Activated CD8-positive, alpha-beta T cell treated with anti-CD3 and anti-CD28 coated beads for 36 hours (primary cell): ENCODE data around the gene NRP1. TPM values are rescaled to one million over a fixed set of nuclear protein-coding genes. Genes with fewer than 3 reads are reported as not detected.
"Not testable (repeated sequence)": the region's sequence is repeated elsewhere in the genome, so short reads cannot be mapped to it uniquely, and the experiment has no call there.

ENCODE experiments used
- ATAC-seq: fragments of 200-7000 bp; cut with Tn5 transposase; one replicate; pipeline ENCODE4 v1.10.0; 2021; ENCODE audit warnings: mild to moderate bottlenecking, moderate library complexity
- CTCF ChIA-PET: fragments of 350-600 bp; sonication (Branson Sonifier 250); formaldehyde crosslinking; loops from one replicate; lab custom pipeline; 2021; ENCODE audit warnings: antibody characterized with exemption; lab: Charles Lee
- POLR2A ChIA-PET: fragments of 350-600 bp; sonication (Branson Sonifier 250); formaldehyde crosslinking; loops from one replicate; lab custom pipeline; 2021; ENCODE audit warnings: antibody characterized with exemption; lab: Charles Lee
- DNase-seq: peaks from one replicate; pipeline ENCODE4 v3.0.0-alpha.2; 2020
- H3K27ac Mint-ChIP-seq: one replicate; pipeline ENCODE4 v1.8.0; 2021; ENCODE audit warnings: mild to moderate bottlenecking, mixed read lengths
- H3K27me3 Mint-ChIP-seq: one replicate; pipeline ENCODE4 v1.8.0; 2021; ENCODE audit warnings: mixed read lengths
- H3K36me3 Mint-ChIP-seq: one replicate; pipeline ENCODE4 v1.8.0; 2021; ENCODE audit warnings: low read depth, mixed read lengths
- H3K4me1 Mint-ChIP-seq: one replicate; pipeline ENCODE4 v1.8.0; 2021; ENCODE audit warnings: low read depth, mixed read lengths
- H3K4me3 Mint-ChIP-seq: one replicate; pipeline ENCODE4 v1.8.0; 2021; ENCODE audit warnings: mild to moderate bottlenecking, moderate library complexity, mixed read lengths
- H3K9me3 Mint-ChIP-seq: one replicate; pipeline ENCODE4 v1.8.0; 2021; ENCODE audit warnings: mixed read lengths
- CTCF ChIP-seq: fragments of 200-600 bp; IDR thresholded peaks from one replicate; pipeline ENCODE4 v1.8.0; 2022; ENCODE audit warnings: antibody characterized with exemption, mild to moderate bottlenecking
- intact Hi-C: fragments of 100-400 bp; cut with micrococcal nuclease; formaldehyde crosslinking; loops from one replicate; pipeline ENCODE4 v1.10.0; 2022
- total RNA-seq, 2 experiments: library from RNA; stranded (reverse); gene quantifications; one replicate each; pipeline ENCODE4 v1.2.3, GENCODE V29; 2021

NRP1 gene
- total RNA-seq, 2 experiments from 2014 or later: 0.22 to 0.79 TPM

DNA sequence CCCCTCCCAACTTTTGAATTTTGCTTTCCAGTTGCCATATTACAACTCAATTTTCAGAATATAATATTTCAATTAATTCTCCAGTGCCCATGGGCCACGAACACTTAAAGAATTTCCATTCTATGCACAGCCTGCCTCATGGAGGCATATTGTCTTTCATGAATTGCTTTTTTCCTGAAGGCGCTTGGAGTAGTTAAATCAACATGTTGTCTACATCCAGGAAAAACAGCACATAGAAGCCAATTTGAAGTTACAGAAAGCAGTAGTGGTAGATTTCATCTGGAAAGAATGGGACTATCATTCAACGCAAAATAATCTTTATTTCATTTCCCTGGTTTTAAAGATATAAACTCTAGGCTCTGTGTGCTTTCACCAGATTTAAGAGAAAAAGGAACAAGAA, 106.0 kb downstream of the NRP1 start:
- Mint-ChIP-seq H3K27ac (no peak overlapping the region), H3K4me1 (peaks cover 2% of the 10 kb centered on the region), H3K4me3 (no peak overlapping the region), H3K9me3 (no peaks in the 10 kb centered on the region), H3K27me3 (peaks cover 6% of the 10 kb centered on the region), H3K36me3 (no peaks in the 10 kb centered on the region)
- TF ChIP-seq CTCF: no peak
- POLR2A ChIA-PET: no interaction called here
- no peak for DNase-seq
- CTCF ChIA-PET: no interaction called here
- ATAC-seq: no peak
- intact Hi-C loops: no loop called here

GRCh38 chr10:33227489-33227888, 107.0 kb downstream of the NRP1 start:
- no peak for DNase-seq
- ChIA-PET POLR2A (no interaction called here), CTCF (no interaction called here)
- Mint-ChIP-seq H3K4me1 (no peaks in the 10 kb centered on the region), H3K4me3 (no peak overlapping the region), H3K9me3 (no peaks in the 10 kb centered on the region), H3K27ac (no peak overlapping the region), H3K27me3 (peaks cover 5% of the 10 kb centered on the region), H3K36me3 (no peaks in the 10 kb centered on the region)
- ATAC-seq: no peak
- intact Hi-C loops: no loop called here
- TF ChIP-seq CTCF: no peak

DNA sequence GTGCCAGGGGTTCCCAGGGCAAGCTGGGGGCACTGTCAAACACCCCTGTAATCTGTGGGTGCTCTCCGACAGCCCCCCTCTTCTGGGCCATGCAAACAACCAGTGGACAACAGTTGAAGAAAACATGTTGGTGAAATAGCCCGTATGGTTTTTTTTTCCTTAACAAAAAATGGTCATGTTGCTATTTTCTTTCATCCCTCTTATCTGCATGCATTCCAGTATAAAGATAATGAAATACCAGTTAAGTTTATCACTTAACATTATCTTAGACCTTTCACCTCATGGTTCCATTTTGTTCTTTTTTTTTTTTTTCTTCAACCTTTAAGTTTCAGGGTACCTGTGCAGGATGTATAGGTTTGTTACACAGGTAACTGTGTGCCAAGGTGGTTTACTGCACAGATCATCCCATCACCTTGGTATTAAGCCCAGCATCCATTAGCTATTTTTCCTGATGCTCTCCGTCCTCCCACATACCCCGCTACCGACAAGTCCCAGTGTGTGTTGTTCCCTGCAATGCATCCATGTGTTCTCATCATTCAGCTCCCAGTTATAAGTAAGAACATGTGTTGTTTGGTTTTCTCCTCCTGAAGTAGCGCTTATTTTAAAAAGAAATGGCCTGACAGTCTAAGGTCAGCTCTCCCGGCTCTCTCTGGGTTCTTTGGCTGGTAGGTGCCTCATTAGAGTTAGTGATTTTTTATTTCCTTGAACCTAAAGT, 110.1 kb downstream of the NRP1 start:
- peaks cover 5% of the 10 kb centered on the region for H3K27me3 Mint-ChIP-seq
- ChIA-PET CTCF (interaction anchor here (2.5 kb wide), 1 partner anchor 31 kb away, joined by 9 read pairs; no protein-coding TSS in a partner anchor), POLR2A (no interaction called here)
- no peak overlapping the region for H3K27ac Mint-ChIP-seq
- ATAC-seq (no peak), DNase-seq (no peak)
- TF ChIP-seq CTCF: no peak
- H3K9me3 Mint-ChIP-seq: no peaks in the 10 kb centered on the region
- H3K4me1 Mint-ChIP-seq: no peaks in the 10 kb centered on the region
- intact Hi-C loops: no loop called here
- H3K4me3 Mint-ChIP-seq: no peak overlapping the region
- H3K36me3 Mint-ChIP-seq: no peaks in the 10 kb centered on the region

GRCh38 chr10:33223326-33224000, 111.0 kb downstream of the NRP1 start:
- no peak for TF ChIP-seq CTCF
- intact Hi-C loops: no loop called here
- H3K27ac Mint-ChIP-seq: no peak overlapping the region
- ChIA-PET POLR2A (no interaction called here), CTCF (interaction anchor here (2.5 kb wide), 1 partner anchor 30 kb away, joined by 9 read pairs; no protein-coding TSS in a partner anchor)
- peaks cover 5% of the 10 kb centered on the region for H3K27me3 Mint-ChIP-seq
- no peaks in the 10 kb centered on the region for H3K4me1 Mint-ChIP-seq
- no peaks in the 10 kb centered on the region for H3K36me3 Mint-ChIP-seq
- DNase-seq: no peak
- H3K9me3 Mint-ChIP-seq: no peaks in the 10 kb centered on the region
- no peak overlapping the region for H3K4me3 Mint-ChIP-seq
- ATAC-seq: no peak

DNA sequence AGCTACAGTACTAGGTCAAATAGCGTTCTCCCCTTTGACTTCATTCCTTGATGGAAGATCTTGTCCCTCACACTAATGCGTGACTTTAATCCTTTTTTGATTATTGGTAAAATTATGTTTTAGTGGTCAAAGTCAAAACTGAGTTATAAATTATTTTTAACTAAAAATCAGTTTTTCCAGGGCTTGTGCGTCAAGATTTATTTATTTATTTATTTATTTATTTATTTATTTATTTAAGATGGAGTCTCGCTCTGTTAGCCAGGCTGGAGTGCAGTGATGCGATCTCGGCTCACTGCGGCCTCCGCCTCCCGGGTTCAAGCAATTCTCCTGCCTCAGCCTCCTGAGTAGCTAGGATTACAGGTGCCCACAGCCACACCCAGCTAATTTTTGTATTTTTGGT, 112.2 kb downstream of the NRP1 start:
- POLR2A ChIA-PET, H3K4me1 Mint-ChIP-seq, H3K36me3 Mint-ChIP-seq, H3K27me3 Mint-ChIP-seq, CTCF ChIA-PET, ATAC-seq, H3K27ac Mint-ChIP-seq, H3K4me3 Mint-ChIP-seq, DNase-seq, H3K9me3 Mint-ChIP-seq, intact Hi-C loops: not testable (repeated sequence)
